Measurements from ENCODE around the gene UBAC1. TPM values are rescaled to one million over a fixed set of nuclear protein-coding genes. Genes with fewer than 3 reads are reported as not detected.
A peak's percentile ranks its signal among the peaks of the same experiment; 100 is the strongest.

UBAC1 gene
- total and polyA plus RNA-seq, 5 donors from 2014 or later: 17.8 to 27.7 (median 23.8) TPM

GRCh38 chr9:135910216-135910615 lies 51.0 kb downstream of the UBAC1 start:
- Mint-ChIP-seq H3K4me3 (peak overlapping the region; percentile 29 to 94 (median 70)), H3K36me3 (peaks cover 40% of the 10 kb centered on the region), H3K9me3 (peaks cover 0 to 25% (median 4%) of the 10 kb centered on the region in 7 donors), H3K4me1 (peaks cover 28 to 50% (median 36%) of the 10 kb centered on the region in 4 donors), H3K27ac (no peak overlapping the region), H3K27me3 (no peaks in the 10 kb centered on the region)
- no peak for ATAC-seq (ENCODE audit: low read depth in 2 of 2)
- Histone ChIP-seq H3K9me3 (ENCODE audit: control insufficient read depth in 2 of 2, low read length in 2 of 2) (peaks cover 9 to 22% of the 10 kb centered on the region in 2 experiments), H3K4me1 (ENCODE audit: control insufficient read depth, insufficient read depth, low read length, poor library complexity, severe bottlenecking) (peaks cover 31% of the 10 kb centered on the region), H3K27me3 (ENCODE audit: control insufficient read depth, insufficient read depth, low read length) (no peaks in the 10 kb centered on the region), H3K27ac (ENCODE audit: insufficient read depth, low read length, poor library complexity, severe bottlenecking) (no peak overlapping the region), H3K36me3 (ENCODE audit: control insufficient read depth, insufficient read depth, low read length) (peaks cover 26% of the 10 kb centered on the region), H3K4me3 (ENCODE audit: low read depth, low read length) (no peak overlapping the region)
- no peak for DNase-seq

- Histone ChIP-seq H3K4me1 (ENCODE audit: control insufficient read depth, insufficient read depth, low read length, poor library complexity, severe bottlenecking) (peaks cover 36% of the 10 kb centered on the region), H3K4me3 (ENCODE audit: low read depth, low read length) (peak overlapping the region; percentile 54), H3K36me3 (ENCODE audit: control insufficient read depth, insufficient read depth, low read length) (peaks cover 18% of the 10 kb centered on the region), H3K9me3 (ENCODE audit: control insufficient read depth in 2 of 2, low read length in 2 of 2) (peaks cover 5 to 13% of the 10 kb centered on the region in 2 experiments), H3K27ac (ENCODE audit: insufficient read depth, low read length, poor library complexity, severe bottlenecking) (no peak overlapping the region), H3K27me3 (ENCODE audit: control insufficient read depth, insufficient read depth, low read length) (no peaks in the 10 kb centered on the region)
- peak overlapping the region in 1 of 3 donors; percentile 92 for H3K27ac Mint-ChIP-seq
- H3K4me3 Mint-ChIP-seq: peak overlapping the region; percentile 84 to 94 (median 86)
- no peak for ATAC-seq (ENCODE audit: low read depth in 2 of 2)
- H3K9me3 Mint-ChIP-seq: peaks cover 0 to 17% (median 3%) of the 10 kb centered on the region in 7 donors
- peaks cover 32% of the 10 kb centered on the region for H3K36me3 Mint-ChIP-seq
- H3K27me3 Mint-ChIP-seq: no peaks in the 10 kb centered on the region
- H3K4me1 Mint-ChIP-seq: peaks cover 33 to 59% (median 41%) of the 10 kb centered on the region in 4 donors
- DNase-seq: no peak
Measured at GRCh38 chr9:135909371-135909770, 51.8 kb downstream of the UBAC1 start.

GRCh38 chr9:135908754-135909204 lies 52.4 kb downstream of the UBAC1 start:
- no peak for ATAC-seq (ENCODE audit: low read depth in 2 of 2)
- peaks cover 33 to 63% (median 41%) of the 10 kb centered on the region in 4 donors for H3K4me1 Mint-ChIP-seq
- peak overlapping the region; percentile 84 to 94 (median 86) for H3K4me3 Mint-ChIP-seq
- H3K27me3 Mint-ChIP-seq: no peaks in the 10 kb centered on the region
- Histone ChIP-seq H3K27ac (ENCODE audit: insufficient read depth, low read length, poor library complexity, severe bottlenecking) (no peak overlapping the region), H3K27me3 (ENCODE audit: control insufficient read depth, insufficient read depth, low read length) (no peaks in the 10 kb centered on the region), H3K36me3 (ENCODE audit: control insufficient read depth, insufficient read depth, low read length) (peaks cover 13% of the 10 kb centered on the region), H3K4me3 (ENCODE audit: low read depth, low read length) (peak overlapping the region; percentile 54), H3K9me3 (ENCODE audit: control insufficient read depth in 2 of 2, low read length in 2 of 2) (peaks cover 2 to 8% of the 10 kb centered on the region in 2 experiments), H3K4me1 (ENCODE audit: control insufficient read depth, insufficient read depth, low read length, poor library complexity, severe bottlenecking) (peaks cover 36% of the 10 kb centered on the region)
- H3K36me3 Mint-ChIP-seq: peaks cover 29% of the 10 kb centered on the region
- peak overlapping the region; percentile 82 to 92 (median 84) for H3K27ac Mint-ChIP-seq
- H3K9me3 Mint-ChIP-seq: peaks cover 0 to 15% (median 3%) of the 10 kb centered on the region in 7 donors
- DNase-seq: no peak

- ATAC-seq (ENCODE audit: low read depth in 2 of 2): no peak
- H3K27ac Mint-ChIP-seq: peak overlapping the region; percentile 82 to 92 (median 84)
- peak in 2 of 3 donors; percentile 13 to 22 for DNase-seq
- H3K9me3 Mint-ChIP-seq: peaks cover 0 to 10% (median 0%) of the 10 kb centered on the region in 7 donors
- H3K4me1 Mint-ChIP-seq: peaks cover 33 to 69% (median 42%) of the 10 kb centered on the region in 4 donors
- H3K36me3 Mint-ChIP-seq: peaks cover 24% of the 10 kb centered on the region
- H3K9me3 ChIP-seq (ENCODE audit: control insufficient read depth in 2 of 2, low read length in 2 of 2): peaks cover 0 to 3% of the 10 kb centered on the region in 2 experiments
- H3K27me3 Mint-ChIP-seq: no peaks in the 10 kb centered on the region
- peak overlapping the region; percentile 84 to 94 (median 86) for H3K4me3 Mint-ChIP-seq
- peaks cover 36% of the 10 kb centered on the region for H3K4me1 ChIP-seq (ENCODE audit: control insufficient read depth, insufficient read depth, low read length, poor library complexity, severe bottlenecking)
- H3K36me3 ChIP-seq (ENCODE audit: control insufficient read depth, insufficient read depth, low read length): peaks cover 8% of the 10 kb centered on the region
- H3K27me3 ChIP-seq (ENCODE audit: control insufficient read depth, insufficient read depth, low read length): no peaks in the 10 kb centered on the region
- H3K27ac ChIP-seq (ENCODE audit: insufficient read depth, low read length, poor library complexity, severe bottlenecking): peak overlapping the region; percentile 74
- H3K4me3 ChIP-seq (ENCODE audit: low read depth, low read length): peak overlapping the region; percentile 54
Measured at GRCh38 chr9:135908093-135908753, 53.0 kb downstream of the UBAC1 start.

DNA sequence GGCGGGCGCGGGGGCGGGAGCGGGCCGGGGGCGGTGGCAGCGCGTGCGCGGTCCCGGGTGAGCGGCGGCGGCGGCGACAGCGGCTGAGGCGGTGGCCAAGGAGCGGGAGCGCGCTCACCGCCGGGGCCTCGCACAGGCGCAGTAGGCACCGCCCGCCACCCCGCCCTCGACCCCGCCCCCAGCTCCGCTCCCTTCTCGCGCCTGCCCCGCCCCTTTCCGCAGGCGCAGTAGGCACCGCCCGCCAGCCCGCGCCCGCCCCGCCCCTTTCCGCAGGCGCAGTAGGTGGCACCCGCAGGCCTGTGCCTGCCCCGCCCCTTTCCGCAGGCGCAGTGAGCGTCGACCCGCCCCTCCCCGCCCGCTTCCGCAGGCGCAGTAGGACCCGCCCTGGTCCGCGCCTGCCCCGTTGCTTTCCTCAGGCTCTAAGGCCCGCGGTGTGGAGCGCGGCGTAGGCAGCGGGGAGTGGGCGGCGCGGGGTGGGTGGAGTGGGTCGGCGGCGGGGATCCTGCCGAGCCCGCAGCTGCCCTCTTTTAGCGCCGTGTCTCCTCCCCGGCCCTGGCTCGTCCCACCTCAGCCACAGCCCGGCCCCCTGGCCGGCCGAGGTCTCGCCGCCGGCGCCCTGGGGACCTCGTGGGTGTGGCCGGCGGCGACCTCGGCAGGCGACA lies 53.6 kb downstream of the UBAC1 start, which contains the start of gene CAMSAP1:
TSS of gene CAMSAP1 (minus strand) at position 116 of the 662 bp plus-strand sequence. CDS start 387 bp downstream, outside the sequence.
- Mint-ChIP-seq H3K4me3 (peak within 1 kb of the TSS; percentile 89 to 98 (median 92)), H3K27ac (peak within 1 kb of the TSS; percentile 20 to 92 (median 34)), H3K4me1 (peaks cover 33 to 76% (median 46%) of the 10 kb centered on the region in 4 donors), H3K9me3 (peaks cover 0 to 9% (median 0%) of the 10 kb centered on the region in 7 donors), H3K27me3 (no peaks in the 10 kb centered on the region), H3K36me3 (peaks cover 24% of the 10 kb centered on the region)
- DNase-seq: peak; percentile 90 to 95 (median 94)
- Histone ChIP-seq H3K27me3 (ENCODE audit: control insufficient read depth, insufficient read depth, low read length) (no peaks in the 10 kb centered on the region), H3K4me3 (ENCODE audit: low read depth, low read length) (peak within 1 kb of the TSS; percentile 91), H3K36me3 (ENCODE audit: control insufficient read depth, insufficient read depth, low read length) (peaks cover 4% of the 10 kb centered on the region), H3K9me3 (ENCODE audit: control insufficient read depth in 2 of 2, low read length in 2 of 2) (no peaks in the 10 kb centered on the region), H3K27ac (ENCODE audit: insufficient read depth, low read length, poor library complexity, severe bottlenecking) (peak within 1 kb of the TSS; percentile 74), H3K4me1 (ENCODE audit: control insufficient read depth, insufficient read depth, low read length, poor library complexity, severe bottlenecking) (peaks cover 36% of the 10 kb centered on the region)
- ATAC-seq (ENCODE audit: low read depth in 2 of 2): peak; percentile 81 to 83

- Mint-ChIP-seq H3K27ac (no peak overlapping the region), H3K4me1 (peaks cover 33 to 78% (median 49%) of the 10 kb centered on the region in 4 donors), H3K9me3 (peaks cover 0 to 9% (median 0%) of the 10 kb centered on the region in 7 donors), H3K27me3 (no peaks in the 10 kb centered on the region), H3K4me3 (no peak overlapping the region), H3K36me3 (peaks cover 29% of the 10 kb centered on the region)
- H3K36me3 ChIP-seq (ENCODE audit: control insufficient read depth, insufficient read depth, low read length): peaks cover 4% of the 10 kb centered on the region
- H3K4me3 ChIP-seq (ENCODE audit: low read depth, low read length): no peak overlapping the region
- DNase-seq (peak in 1 of 3 donors; percentile 23), ATAC-seq (ENCODE audit: low read depth in 2 of 2) (no peak)
- no peaks in the 10 kb centered on the region for H3K27me3 ChIP-seq (ENCODE audit: control insufficient read depth, insufficient read depth, low read length)
- peaks cover 36% of the 10 kb centered on the region for H3K4me1 ChIP-seq (ENCODE audit: control insufficient read depth, insufficient read depth, low read length, poor library complexity, severe bottlenecking)
- no peak overlapping the region for H3K27ac ChIP-seq (ENCODE audit: insufficient read depth, low read length, poor library complexity, severe bottlenecking)
- no peaks in the 10 kb centered on the region for H3K9me3 ChIP-seq (ENCODE audit: control insufficient read depth in 2 of 2, low read length in 2 of 2)
Measured at GRCh38 chr9:135907006-135907430, 54.2 kb downstream of the UBAC1 start.

GRCh38 chr9:135906291-135907005 lies 54.7 kb downstream of the UBAC1 start:
- Histone ChIP-seq H3K27me3 (ENCODE audit: control insufficient read depth, insufficient read depth, low read length) (no peaks in the 10 kb centered on the region), H3K9me3 (ENCODE audit: control insufficient read depth in 2 of 2, low read length in 2 of 2) (no peaks in the 10 kb centered on the region), H3K36me3 (ENCODE audit: control insufficient read depth, insufficient read depth, low read length) (peaks cover 4% of the 10 kb centered on the region), H3K4me3 (ENCODE audit: low read depth, low read length) (peak overlapping the region; percentile 91), H3K27ac (ENCODE audit: insufficient read depth, low read length, poor library complexity, severe bottlenecking) (peak overlapping the region; percentile 64), H3K4me1 (ENCODE audit: control insufficient read depth, insufficient read depth, low read length, poor library complexity, severe bottlenecking) (peaks cover 36% of the 10 kb centered on the region)
- peak overlapping the region; percentile 20 to 85 (median 34) for H3K27ac Mint-ChIP-seq
- DNase-seq: peak in 2 of 3 donors; percentile 15 to 18
- ATAC-seq (ENCODE audit: low read depth in 2 of 2): no peak
- no peaks in the 10 kb centered on the region for H3K27me3 Mint-ChIP-seq
- H3K4me1 Mint-ChIP-seq: peaks cover 27 to 78% (median 52%) of the 10 kb centered on the region in 4 donors
- H3K36me3 Mint-ChIP-seq: peaks cover 28% of the 10 kb centered on the region
- H3K9me3 Mint-ChIP-seq: peaks cover 0 to 4% (median 0%) of the 10 kb centered on the region in 7 donors
- H3K4me3 Mint-ChIP-seq: peak overlapping the region; percentile 89 to 98 (median 92)

All from CD4-positive, CD25-positive, alpha-beta regulatory T cell (primary cell).